ENCODE data around the gene LRBA. TPM values are rescaled to one million over a fixed set of nuclear protein-coding genes. Genes with fewer than 3 reads are reported as not detected.
"Not testable (repeated sequence)": the region's sequence is repeated elsewhere in the genome, so short reads cannot be mapped to it uniquely, and the experiment has no call there.

LRBA gene
- total RNA-seq, 1 donor from 2014 or later = 103 TPM

- H3K4me3 ChIP-seq (ENCODE audit: low read depth, low read length) = no peak overlapping the region
- no peak for FAIRE-seq
Observed at GRCh38 chr4:150999086-150999485, 16.0 kb downstream of the LRBA start.

GRCh38 chr4:150997141-150997540, 17.9 kb downstream of the LRBA start:
- DNase-seq (ENCODE audit: low read depth) (peak; percentile 67), FAIRE-seq (no peak)
- H3K27me3 ChIP-seq (ENCODE audit: control insufficient read depth, insufficient read depth, low read length) = no peaks in the 10 kb centered on the region
- H3K4me3 ChIP-seq (ENCODE audit: low read depth, low read length) = no peak overlapping the region
- no peak for TF ChIP-seq CTCF (IDR thresholded peaks at IDR 0.05; ENCODE audit: insufficient read depth, low read length, severe bottlenecking)
- no peaks in the 10 kb centered on the region for H3K36me3 ChIP-seq (ENCODE audit: control insufficient read depth, insufficient read depth, low read length)

More at GRCh38 chr4:150999086-150999485, 16.0 kb downstream of the LRBA start:
- Histone ChIP-seq H3K27me3 (ENCODE audit: control insufficient read depth, insufficient read depth, low read length) (no peaks in the 10 kb centered on the region), H3K36me3 (ENCODE audit: control insufficient read depth, insufficient read depth, low read length) (no peaks in the 10 kb centered on the region)
- no peak for DNase-seq (ENCODE audit: low read depth)
- no peak for TF ChIP-seq CTCF (IDR thresholded peaks at IDR 0.05; ENCODE audit: insufficient read depth, low read length, severe bottlenecking)

- no peak for FAIRE-seq
- no peak for TF ChIP-seq CTCF (IDR thresholded peaks at IDR 0.05; ENCODE audit: insufficient read depth, low read length, severe bottlenecking)
- DNase-seq (ENCODE audit: low read depth) = no peak
- Histone ChIP-seq H3K4me3 (ENCODE audit: low read depth, low read length) (no peak overlapping the region), H3K36me3 (ENCODE audit: control insufficient read depth, insufficient read depth, low read length) (no peaks in the 10 kb centered on the region), H3K27me3 (ENCODE audit: control insufficient read depth, insufficient read depth, low read length) (no peaks in the 10 kb centered on the region)
Observed at GRCh38 chr4:150994721-150995120, 20.4 kb downstream of the LRBA start.

- not testable (repeated sequence) for FAIRE-seq; H3K27me3 ChIP-seq (ENCODE audit: control insufficient read depth, insufficient read depth, low read length); H3K4me3 ChIP-seq (ENCODE audit: low read depth, low read length); H3K36me3 ChIP-seq (ENCODE audit: control insufficient read depth, insufficient read depth, low read length); DNase-seq (ENCODE audit: low read depth)
Observed at GRCh38 chr4:150993577-150993976, 21.5 kb downstream of the LRBA start.

- H3K4me3 ChIP-seq (ENCODE audit: low read depth, low read length) = no peak overlapping the region
- DNase-seq (ENCODE audit: low read depth) (no peak), FAIRE-seq (no peak)
Observed at GRCh38 chr4:150990993-150991392, 24.1 kb downstream of the LRBA start.

GRCh38 chr4:150990250-150990649, 24.8 kb downstream of the LRBA start:
- H3K27me3 ChIP-seq (ENCODE audit: control insufficient read depth, insufficient read depth, low read length) = no peaks in the 10 kb centered on the region
- no peak overlapping the region for H3K4me3 ChIP-seq (ENCODE audit: low read depth, low read length)
- DNase-seq (ENCODE audit: low read depth) = no peak
- no peak for TF ChIP-seq CTCF (IDR thresholded peaks at IDR 0.05; ENCODE audit: insufficient read depth, low read length, severe bottlenecking)
- no peak for FAIRE-seq
- no peaks in the 10 kb centered on the region for H3K36me3 ChIP-seq (ENCODE audit: control insufficient read depth, insufficient read depth, low read length)

More at GRCh38 chr4:150990993-150991392, 24.1 kb downstream of the LRBA start:
- no peak for TF ChIP-seq CTCF (IDR thresholded peaks at IDR 0.05; ENCODE audit: insufficient read depth, low read length, severe bottlenecking)
- Histone ChIP-seq H3K27me3 (ENCODE audit: control insufficient read depth, insufficient read depth, low read length) (no peaks in the 10 kb centered on the region), H3K36me3 (ENCODE audit: control insufficient read depth, insufficient read depth, low read length) (no peaks in the 10 kb centered on the region)

All from bronchial epithelial cell (primary cell).